Body of pancreas (tissue), 4 donors: ENCODE data around the gene PTRHD1. TPM values are rescaled to one million over a fixed set of nuclear protein-coding genes. Genes with fewer than 3 reads are reported as not detected.
A peak's percentile ranks its signal among the peaks of the same experiment; 100 is the strongest.

Experiments used
- ATAC-seq: fragments of 150-250 bp; one replicate; pipeline ENCODE4 v1.9.1; 2016
- DNase-seq, 4 donors: peaks; one replicate each; pipeline ENCODE4 v3.0.0-alpha.2; 2019
- H3K27ac ChIP-seq, 4 donors: fragments of 200-600 bp; sonication (generic); 1 replicate in 3 of 4; 2 replicates in 1 of 4; pipeline versions ENCODE4 v1.5.1 to v1.6.1; 2016 to 2019; ENCODE audit warnings: mild to moderate bottlenecking in 1 of 4, mixed read lengths in 1 of 4, moderate library complexity in 1 of 4
- H3K27me3 ChIP-seq, 2 donors: fragments of 200-600 bp; sonication (generic); one replicate each; pipeline ENCODE4 v1.6.0; 2016; ENCODE audit warnings: mild to moderate bottlenecking in 1 of 2
- H3K36me3 ChIP-seq, 2 donors: fragments of 200-600 bp; sonication (generic); replicated peaks in 1 of 2; 2 replicates each; pipeline ENCODE4 v1.5.1; 2016; ENCODE audit warnings: low read depth in 2 of 2; ENCODE audit not compliant: insufficient read depth in 1 of 2
- H3K4me1 ChIP-seq: fragments of 200-600 bp; sonication (generic); one replicate; pipeline ENCODE4 v1.6.0; 2016
- H3K4me3 ChIP-seq, 2 donors: fragments of 200-600 bp; sonication (generic); 1 replicate in 1 of 2; 2 replicates in 1 of 2; pipeline ENCODE4 v1.5.1; 2016 to 2019
- H3K9me3 ChIP-seq, 3 donors: fragments of 200-600 bp; sonication (generic); 1 replicate in 2 of 3; 2 replicates in 1 of 3; pipeline ENCODE4 v1.5.1; 2016
- POLR2A ChIP-seq, 3 donors: fragments of 450-650 bp; IDR thresholded peaks; one replicate each; pipeline ENCODE4 v1.6.1; 2016; ENCODE audit warnings: antibody characterized with exemption in 3 of 3, mild to moderate bottlenecking in 2 of 3
- WGBS, 2 donors: methylation state at CpG; one replicate each; pipeline ENCODE4 v1.1.5; 2017; 5-methylcytosine and 5-hydroxymethylcytosine counted together
- intact Hi-C: fragments of 100-400 bp; cut with DNase I; formaldehyde crosslinking; loops from one replicate; pipeline ENCODE4 v1.15.1; 2023
- total RNA-seq, 2 donors: library from RNA; depleted of rRNA; stranded (reverse); fragments of >200 nt; gene quantifications; one replicate each; pipeline ENCODE4 v1.1.0, GENCODE V29; 2016
- TF ChIP-seq, protein P1 (sequence below), 7 experiments: fragments of 450-650 bp in 4 of 7; fragments of 200-600 bp in 3 of 7; sonication (generic) in 3 of 7; IDR thresholded peaks; one replicate each; pipeline ENCODE4 v1.5.1; 2016 to 2019; ENCODE audit warnings: antibody characterized with exemption in 7 of 7

Gene PTRHD1
- total RNA-seq, 2 donors from 2014 or later, result 13.7 to 15.5 TPM

- Histone ChIP-seq H3K9me3 (no peaks in the 10 kb centered on the region), H3K27me3 (no peaks in the 10 kb centered on the region), H3K27ac (no peak overlapping the region), H3K4me1 (peaks cover 5% of the 10 kb centered on the region), H3K4me3 (no peak overlapping the region), H3K36me3 (no peaks in the 10 kb centered on the region)
- TF ChIP-seq, protein P1, sequence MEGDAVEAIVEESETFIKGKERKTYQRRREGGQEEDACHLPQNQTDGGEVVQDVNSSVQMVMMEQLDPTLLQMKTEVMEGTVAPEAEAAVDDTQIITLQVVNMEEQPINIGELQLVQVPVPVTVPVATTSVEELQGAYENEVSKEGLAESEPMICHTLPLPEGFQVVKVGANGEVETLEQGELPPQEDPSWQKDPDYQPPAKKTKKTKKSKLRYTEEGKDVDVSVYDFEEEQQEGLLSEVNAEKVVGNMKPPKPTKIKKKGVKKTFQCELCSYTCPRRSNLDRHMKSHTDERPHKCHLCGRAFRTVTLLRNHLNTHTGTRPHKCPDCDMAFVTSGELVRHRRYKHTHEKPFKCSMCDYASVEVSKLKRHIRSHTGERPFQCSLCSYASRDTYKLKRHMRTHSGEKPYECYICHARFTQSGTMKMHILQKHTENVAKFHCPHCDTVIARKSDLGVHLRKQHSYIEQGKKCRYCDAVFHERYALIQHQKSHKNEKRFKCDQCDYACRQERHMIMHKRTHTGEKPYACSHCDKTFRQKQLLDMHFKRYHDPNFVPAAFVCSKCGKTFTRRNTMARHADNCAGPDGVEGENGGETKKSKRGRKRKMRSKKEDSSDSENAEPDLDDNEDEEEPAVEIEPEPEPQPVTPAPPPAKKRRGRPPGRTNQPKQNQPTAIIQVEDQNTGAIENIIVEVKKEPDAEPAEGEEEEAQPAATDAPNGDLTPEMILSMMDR (IDR thresholded peaks at IDR 0.05), result no peak
- TF ChIP-seq POLR2A (IDR thresholded peaks at IDR 0.05), result no peak
- DNase-seq, result no peak
- intact Hi-C loops, result no loop called here
- ATAC-seq, result no peak
- 85 to 91% methylated on average over 10 to 17 of the region's 17 CpGs for WGBS, 2 donors
These were observed 27.6 kb upstream of the PTRHD1 start for GRCh38 chr2:24820598-24821432.

DNA sequence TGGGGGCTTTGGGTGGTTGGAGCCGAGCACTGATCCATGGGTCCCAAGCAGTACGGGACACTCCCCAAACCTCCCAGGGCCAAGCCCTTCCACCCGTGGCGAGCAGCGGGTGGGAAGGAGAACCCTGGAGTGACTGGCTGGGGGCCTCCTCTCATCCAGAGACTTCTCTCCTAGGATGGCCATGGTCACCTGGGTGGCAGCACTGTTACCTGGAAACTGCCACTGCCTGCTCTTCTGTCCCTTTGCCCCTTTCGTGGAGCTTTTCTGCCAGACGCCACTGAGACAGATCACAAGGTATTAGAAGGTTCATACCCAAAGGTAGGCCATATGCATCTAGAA, 27.0 kb upstream of the PTRHD1 start:
- Histone ChIP-seq H3K4me1 (peaks cover 5% of the 10 kb centered on the region), H3K36me3 (no peaks in the 10 kb centered on the region), H3K27ac (no peak overlapping the region), H3K27me3 (no peaks in the 10 kb centered on the region), H3K9me3 (no peaks in the 10 kb centered on the region), H3K4me3 (no peak overlapping the region)
- ATAC-seq (no peak), DNase-seq (no peak)
- WGBS, 2 donors, result 91 to 96% methylated on average over 5 to 7 of the region's 7 CpGs
- no peak for TF ChIP-seq POLR2A (IDR thresholded peaks at IDR 0.05)
- TF ChIP-seq, protein P1 (IDR thresholded peaks at IDR 0.05), result no peak
- intact Hi-C loops, result no loop called here

DNA sequence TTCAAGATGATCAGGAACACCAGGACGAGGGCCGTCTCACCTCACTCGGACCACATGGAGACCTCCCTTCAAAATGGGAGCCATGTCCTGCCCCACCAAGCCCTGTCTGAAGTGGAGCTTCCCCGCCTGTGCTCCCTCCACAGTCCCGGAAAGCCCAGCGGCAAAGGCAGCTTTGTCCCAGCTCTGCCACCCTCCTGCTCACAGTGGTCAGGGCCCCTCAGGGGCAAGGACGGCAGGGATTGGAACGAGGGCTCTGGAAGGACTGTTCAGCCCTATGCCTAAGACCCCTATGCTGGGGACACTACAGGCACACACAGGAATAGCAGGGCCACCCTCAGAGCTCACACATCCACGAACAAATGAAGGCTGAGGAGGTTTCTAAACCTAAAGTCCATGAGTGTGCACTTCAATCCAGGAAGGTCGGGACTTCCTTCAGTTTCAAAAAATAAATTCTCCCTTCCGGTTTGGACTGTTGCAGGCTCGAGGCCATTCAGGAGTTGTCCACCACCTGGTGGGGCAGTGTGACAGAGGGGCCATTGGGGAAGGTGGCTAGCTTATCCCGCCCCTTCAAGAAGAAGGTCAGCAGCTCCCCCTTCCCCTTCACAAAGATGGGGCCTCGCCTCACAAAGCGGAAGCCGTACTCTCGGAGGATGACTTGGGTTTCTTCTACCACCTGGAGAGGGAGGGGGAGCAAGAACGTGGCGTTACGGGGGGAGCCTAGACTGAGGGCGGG, 26.4 kb upstream of the PTRHD1 start:
- peaks cover 5% of the 10 kb centered on the region for H3K4me1 ChIP-seq
- H3K4me3 ChIP-seq, result no peak overlapping the region
- H3K36me3 ChIP-seq, result no peaks in the 10 kb centered on the region
- DNase-seq (no peak), ATAC-seq (no peak)
- TF ChIP-seq, protein P1 (IDR thresholded peaks at IDR 0.05), result no peak
- no peak overlapping the region for H3K27ac ChIP-seq
- H3K9me3 ChIP-seq, result no peaks in the 10 kb centered on the region
- 83 to 90% methylated on average over 13 to 17 of the region's 21 CpGs for WGBS, 2 donors
- intact Hi-C loops, result no loop called here
- H3K27me3 ChIP-seq, result no peaks in the 10 kb centered on the region

- DNase-seq (peak; percentile 26 to 54 (median 49)), ATAC-seq (peak; percentile 55)
- Histone ChIP-seq H3K36me3 (no peaks in the 10 kb centered on the region), H3K27me3 (no peaks in the 10 kb centered on the region), H3K27ac (peak overlapping the region in 1 of 4 donors; percentile 34), H3K4me3 (no peak overlapping the region), H3K9me3 (no peaks in the 10 kb centered on the region), H3K4me1 (peaks cover 5% of the 10 kb centered on the region)
- 40 to 60% methylated on average over 9 of the region's 9 CpGs for WGBS, 2 donors
- intact Hi-C loops, result no loop called here
- no peak for TF ChIP-seq POLR2A (IDR thresholded peaks at IDR 0.05)
- TF ChIP-seq, protein P1 (IDR thresholded peaks at IDR 0.05), result no peak
These were observed 25.6 kb upstream of the PTRHD1 start for GRCh38 chr2:24818721-24819167.
